ENCODE measurements around the gene NXPH4.

Gene NXPH4

GRCh38 chr12:57247041-57247440, 30.4 kb downstream of the NXPH4 start:
- no peak overlapping the region for H3K4ac ChIP-seq (ENCODE audit: low read depth, low read length)
- WGBS (ENCODE audit: extremely low coverage, insufficient coverage, insufficient read length) = no CpG with 5 or more reads among the region's 1 CpG

GRCh38 chr12:57248934-57249742, 32.5 kb downstream of the NXPH4 start:
- DNase-seq = no peak
- no peak overlapping the region for H2BK120ac ChIP-seq (ENCODE audit: insufficient read depth, low read length, poor library complexity)
- no peaks in the 10 kb centered on the region for H3K9me3 ChIP-seq (ENCODE audit: insufficient read depth, low read depth, low read length)
- no peaks in the 10 kb centered on the region for H3K36me3 ChIP-seq (ENCODE audit: control insufficient read depth in 1 of 2, insufficient read depth in 2 of 2, low read length in 2 of 2)
- no peaks in the 10 kb centered on the region for H3K27me3 ChIP-seq (ENCODE audit: insufficient read depth, low read length)
- no peaks in the 10 kb centered on the region for H3K79me1 ChIP-seq (ENCODE audit: low read length)
- H2BK12ac ChIP-seq (ENCODE audit: low read length) = no peak overlapping the region
- no peak overlapping the region for H2AK5ac ChIP-seq (ENCODE audit: low read length)
- H3K4me3 ChIP-seq (ENCODE audit: low read depth, low read length) = no peak overlapping the region
- H3K14ac ChIP-seq (ENCODE audit: low read length) = no peak overlapping the region
- no CpG with 5 or more reads among the region's 7 CpGs for WGBS (ENCODE audit: extremely low coverage, insufficient coverage, insufficient read length)
- H2AFZ ChIP-seq (ENCODE audit: insufficient read depth, low read length, poor library complexity) = no peak overlapping the region
- H3K23ac ChIP-seq (ENCODE audit: low read length) = no peak overlapping the region
- no peak overlapping the region for H4K91ac ChIP-seq (ENCODE audit: low read depth, low read length)
- no peak overlapping the region for H3K9ac ChIP-seq (ENCODE audit: low read length)
- no peak overlapping the region for H3K18ac ChIP-seq (ENCODE audit: low read length)
- no peaks in the 10 kb centered on the region for H3K79me2 ChIP-seq (ENCODE audit: control insufficient read depth, insufficient read depth, low read length, poor library complexity)
- no peak overlapping the region for H3K4ac ChIP-seq (ENCODE audit: low read depth, low read length)
- no peak overlapping the region for H3K4me2 ChIP-seq (ENCODE audit: low read length)
- no peak overlapping the region for H4K12ac ChIP-seq (ENCODE audit: low read depth, low read length)
- no peak overlapping the region for H4K8ac ChIP-seq (ENCODE audit: low read depth, low read length)
- no peaks in the 10 kb centered on the region for H3K4me1 ChIP-seq (ENCODE audit: control insufficient read depth in 1 of 2, insufficient read depth in 2 of 2, low read length in 2 of 2)
- H2BK5ac ChIP-seq (ENCODE audit: low read depth, low read length, poor library complexity) = no peak overlapping the region
- no peak overlapping the region for H3K27ac ChIP-seq (ENCODE audit: low read depth, low read length)

More at GRCh38 chr12:57247041-57247440, 30.4 kb downstream of the NXPH4 start:
- Histone ChIP-seq H3K79me1 (ENCODE audit: low read length) (peaks cover 2% of the 10 kb centered on the region), H4K8ac (ENCODE audit: low read depth, low read length) (no peak overlapping the region), H3K9ac (ENCODE audit: low read length) (no peak overlapping the region), H3K36me3 (ENCODE audit: control insufficient read depth in 1 of 2, insufficient read depth in 2 of 2, low read length in 2 of 2) (no peaks in the 10 kb centered on the region), H3K23ac (ENCODE audit: low read length) (no peak overlapping the region), H2BK12ac (ENCODE audit: low read length) (no peak overlapping the region), H3K4me1 (ENCODE audit: control insufficient read depth in 1 of 2, insufficient read depth in 2 of 2, low read length in 2 of 2) (peaks cover 2 to 6% of the 10 kb centered on the region in 2 experiments), H2AK5ac (ENCODE audit: low read length) (no peak overlapping the region), H3K27ac (ENCODE audit: low read depth, low read length) (no peak overlapping the region), H4K91ac (ENCODE audit: low read depth, low read length) (no peak overlapping the region), H3K4me3 (ENCODE audit: low read depth, low read length) (no peak overlapping the region), H4K12ac (ENCODE audit: low read depth, low read length) (no peak overlapping the region), H3K18ac (ENCODE audit: low read length) (no peak overlapping the region), H3K14ac (ENCODE audit: low read length) (no peak overlapping the region), H3K4me2 (ENCODE audit: low read length) (no peak overlapping the region), H2BK5ac (ENCODE audit: low read depth, low read length, poor library complexity) (no peak overlapping the region), H3K9me3 (ENCODE audit: insufficient read depth, low read depth, low read length) (no peaks in the 10 kb centered on the region), H3K79me2 (ENCODE audit: control insufficient read depth, insufficient read depth, low read length, poor library complexity) (no peaks in the 10 kb centered on the region), H2BK120ac (ENCODE audit: insufficient read depth, low read length, poor library complexity) (no peak overlapping the region), H2AFZ (ENCODE audit: insufficient read depth, low read length, poor library complexity) (no peak overlapping the region), H3K27me3 (ENCODE audit: insufficient read depth, low read length) (peaks cover 7% of the 10 kb centered on the region)
- no peak for DNase-seq

GRCh38 chr12:57250541-57250940, 33.9 kb downstream of the NXPH4 start:
- H3K27ac ChIP-seq (ENCODE audit: low read depth, low read length) = no peak overlapping the region
- no peaks in the 10 kb centered on the region for H3K79me2 ChIP-seq (ENCODE audit: control insufficient read depth, insufficient read depth, low read length, poor library complexity)

GRCh38 chr12:57250956-57251355, 34.4 kb downstream of the NXPH4 start, which contains the start of gene STAC3:
STAC3 (minus strand) TSS chr12:57251187; CDS start chr12:57249636, 1,551 bp downstream.
- WGBS (ENCODE audit: extremely low coverage, insufficient coverage, insufficient read length) = no CpG with 5 or more reads among the region's 7 CpGs
- H3K14ac ChIP-seq (ENCODE audit: low read length) = no peak within 1 kb of the TSS
- no peak within 1 kb of the TSS for H2BK120ac ChIP-seq (ENCODE audit: insufficient read depth, low read length, poor library complexity)
- no peak within 1 kb of the TSS for H2AK5ac ChIP-seq (ENCODE audit: low read length)
- no peak within 1 kb of the TSS for H2BK12ac ChIP-seq (ENCODE audit: low read length)
- no peaks in the 10 kb centered on the region for H3K4me1 ChIP-seq (ENCODE audit: control insufficient read depth in 1 of 2, insufficient read depth in 2 of 2, low read length in 2 of 2)
- peaks cover 6 to 9% of the 10 kb centered on the region in 2 experiments for H3K36me3 ChIP-seq (ENCODE audit: control insufficient read depth in 1 of 2, insufficient read depth in 2 of 2, low read length in 2 of 2)
- H2BK5ac ChIP-seq (ENCODE audit: low read depth, low read length, poor library complexity) = no peak within 1 kb of the TSS
- no peak within 1 kb of the TSS for H4K12ac ChIP-seq (ENCODE audit: low read depth, low read length)
- peak within 1 kb of the TSS; percentile 23 for H3K9ac ChIP-seq (ENCODE audit: low read length)
- no peak within 1 kb of the TSS for H2AFZ ChIP-seq (ENCODE audit: insufficient read depth, low read length, poor library complexity)
- no peak within 1 kb of the TSS for H4K91ac ChIP-seq (ENCODE audit: low read depth, low read length)
- H3K4me3 ChIP-seq (ENCODE audit: low read depth, low read length) = no peak within 1 kb of the TSS
- no peak within 1 kb of the TSS for H3K23ac ChIP-seq (ENCODE audit: low read length)
- no peak within 1 kb of the TSS for H3K18ac ChIP-seq (ENCODE audit: low read length)
- H3K27ac ChIP-seq (ENCODE audit: low read depth, low read length) = no peak within 1 kb of the TSS
- no peaks in the 10 kb centered on the region for H3K79me1 ChIP-seq (ENCODE audit: low read length)
- DNase-seq = no peak
- H3K27me3 ChIP-seq (ENCODE audit: insufficient read depth, low read length) = no peaks in the 10 kb centered on the region
- no peak within 1 kb of the TSS for H3K4ac ChIP-seq (ENCODE audit: low read depth, low read length)
- no peaks in the 10 kb centered on the region for H3K9me3 ChIP-seq (ENCODE audit: insufficient read depth, low read depth, low read length)
- no peak within 1 kb of the TSS for H3K4me2 ChIP-seq (ENCODE audit: low read length)
- no peak within 1 kb of the TSS for H4K8ac ChIP-seq (ENCODE audit: low read depth, low read length)
- no peaks in the 10 kb centered on the region for H3K79me2 ChIP-seq (ENCODE audit: control insufficient read depth, insufficient read depth, low read length, poor library complexity)

More at GRCh38 chr12:57250541-57250940, 33.9 kb downstream of the NXPH4 start:
- Histone ChIP-seq H3K23ac (ENCODE audit: low read length) (no peak overlapping the region), H3K4me2 (ENCODE audit: low read length) (no peak overlapping the region), H4K12ac (ENCODE audit: low read depth, low read length) (no peak overlapping the region), H3K14ac (ENCODE audit: low read length) (no peak overlapping the region), H3K9ac (ENCODE audit: low read length) (no peak overlapping the region), H3K18ac (ENCODE audit: low read length) (no peak overlapping the region), H3K4me3 (ENCODE audit: low read depth, low read length) (no peak overlapping the region), H3K4ac (ENCODE audit: low read depth, low read length) (no peak overlapping the region), H3K79me1 (ENCODE audit: low read length) (no peaks in the 10 kb centered on the region), H3K4me1 (ENCODE audit: control insufficient read depth in 1 of 2, insufficient read depth in 2 of 2, low read length in 2 of 2) (no peaks in the 10 kb centered on the region), H3K9me3 (ENCODE audit: insufficient read depth, low read depth, low read length) (no peaks in the 10 kb centered on the region), H3K36me3 (ENCODE audit: control insufficient read depth in 1 of 2, insufficient read depth in 2 of 2, low read length in 2 of 2) (peaks cover 3 to 5% of the 10 kb centered on the region in 2 experiments), H2BK12ac (ENCODE audit: low read length) (no peak overlapping the region), H2BK120ac (ENCODE audit: insufficient read depth, low read length, poor library complexity) (no peak overlapping the region), H4K91ac (ENCODE audit: low read depth, low read length) (no peak overlapping the region), H3K27me3 (ENCODE audit: insufficient read depth, low read length) (no peaks in the 10 kb centered on the region), H2AFZ (ENCODE audit: insufficient read depth, low read length, poor library complexity) (no peak overlapping the region), H4K8ac (ENCODE audit: low read depth, low read length) (no peak overlapping the region), H2AK5ac (ENCODE audit: low read length) (no peak overlapping the region), H2BK5ac (ENCODE audit: low read depth, low read length, poor library complexity) (no peak overlapping the region)
- no peak for DNase-seq
- WGBS (ENCODE audit: extremely low coverage, insufficient coverage, insufficient read length) = no CpG with 5 or more reads among the region's 3 CpGs
